ENCODE results near the gene TIGAR.

TIGAR gene

GRCh38 chr12:4293966-4294505 lies 27.0 kb upstream of the TIGAR start:
- Histone ChIP-seq H3K4me3 (ENCODE audit: low read depth, low read length, poor library complexity, severe bottlenecking) (no peak overlapping the region), H4K20me1 (ENCODE audit: insufficient read depth, low read length) (no peaks in the 10 kb centered on the region), H3K9me2 (ENCODE audit: low read depth, low read length) (no peaks in the 10 kb centered on the region)

DNA sequence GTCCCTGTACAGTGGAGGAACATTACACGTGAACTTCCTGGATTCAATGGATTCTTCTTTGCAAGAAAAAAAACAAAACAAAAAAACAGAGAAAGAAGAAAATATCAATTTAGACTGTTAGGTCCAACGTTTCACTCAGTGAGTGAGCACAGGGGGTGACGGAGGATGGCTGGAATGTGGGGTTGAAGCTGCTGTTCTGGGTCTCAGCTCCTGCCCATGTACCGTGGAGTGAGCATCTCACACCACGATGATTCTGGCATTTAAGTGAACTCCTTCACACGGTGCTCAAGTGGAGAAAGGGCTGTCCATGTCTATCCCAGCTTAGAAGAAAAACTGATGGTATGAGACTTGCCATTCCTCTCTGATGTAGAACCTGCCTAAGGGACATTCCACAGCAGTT lies 24.3 kb upstream of the TIGAR start:
- Histone ChIP-seq H3K4me3 (ENCODE audit: low read depth, low read length, poor library complexity, severe bottlenecking) (no peak overlapping the region), H2AFZ (ENCODE audit: low read length) (no peak overlapping the region), H3K4me2 (ENCODE audit: low read length) (no peak overlapping the region), H3F3A (ENCODE audit: insufficient read depth, low read length) (no peaks in the 10 kb centered on the region), H3K36me3 (ENCODE audit: insufficient read depth, low read length) (no peaks in the 10 kb centered on the region), H4K20me1 (ENCODE audit: insufficient read depth, low read length) (no peaks in the 10 kb centered on the region), H3K9me2 (ENCODE audit: low read depth, low read length) (no peaks in the 10 kb centered on the region), H3K27me3 (ENCODE audit: insufficient read depth, low read length) (no peaks in the 10 kb centered on the region; the same call in 1 of the 2 replicates), H3K9ac (ENCODE audit: low read length) (no peak overlapping the region), H3K4me1 (ENCODE audit: insufficient read depth, low read length, severe bottlenecking) (no peaks in the 10 kb centered on the region), H3K9me3 (ENCODE audit: low read length) (no peaks in the 10 kb centered on the region), H3K79me2 (ENCODE audit: insufficient read depth, low read length) (no peaks in the 10 kb centered on the region), H3K27ac (ENCODE audit: low read depth, low read length, poor library complexity, severe bottlenecking) (no peak overlapping the region)
- TF ChIP-seq CTCF (IDR thresholded peaks at IDR 0.05; ENCODE audit: low read length) (no peak), EZH2 (IDR thresholded peaks at IDR 0.05; ENCODE audit: borderline replicate concordance, low read length) (no peak)

More at GRCh38 chr12:4293966-4294505, 27.0 kb upstream of the TIGAR start:
- H3K79me2 ChIP-seq (ENCODE audit: insufficient read depth, low read length): no peaks in the 10 kb centered on the region
- H3K9ac ChIP-seq (ENCODE audit: low read length): no peak overlapping the region
- no peaks in the 10 kb centered on the region for H3K36me3 ChIP-seq (ENCODE audit: insufficient read depth, low read length)
- TF ChIP-seq CTCF (IDR thresholded peaks at IDR 0.05; ENCODE audit: low read length): no peak
- no peak for TF ChIP-seq EZH2 (IDR thresholded peaks at IDR 0.05; ENCODE audit: borderline replicate concordance, low read length)
- H3K27me3 ChIP-seq (ENCODE audit: insufficient read depth, low read length): no peaks in the 10 kb centered on the region; the same call in 1 of the 2 replicates
- no peaks in the 10 kb centered on the region for H3F3A ChIP-seq (ENCODE audit: insufficient read depth, low read length)
- no peaks in the 10 kb centered on the region for H3K4me1 ChIP-seq (ENCODE audit: insufficient read depth, low read length, severe bottlenecking)
- no peak overlapping the region for H3K4me2 ChIP-seq (ENCODE audit: low read length)
- H3K9me3 ChIP-seq (ENCODE audit: low read length): no peaks in the 10 kb centered on the region
- no peak overlapping the region for H2AFZ ChIP-seq (ENCODE audit: low read length)
- H3K27ac ChIP-seq (ENCODE audit: low read depth, low read length, poor library complexity, severe bottlenecking): no peak overlapping the region

- no peaks in the 10 kb centered on the region for H3K4me1 ChIP-seq (ENCODE audit: insufficient read depth, low read length, severe bottlenecking)
- no peak overlapping the region for H3K27ac ChIP-seq (ENCODE audit: low read depth, low read length, poor library complexity, severe bottlenecking)
- no peak overlapping the region for H2AFZ ChIP-seq (ENCODE audit: low read length)
- H3K9me2 ChIP-seq (ENCODE audit: low read depth, low read length): no peaks in the 10 kb centered on the region
- no peak overlapping the region for H3K4me3 ChIP-seq (ENCODE audit: low read depth, low read length, poor library complexity, severe bottlenecking)
- no peaks in the 10 kb centered on the region for H3K79me2 ChIP-seq (ENCODE audit: insufficient read depth, low read length)
- H3K27me3 ChIP-seq (ENCODE audit: insufficient read depth, low read length): no peaks in the 10 kb centered on the region
- H3K9ac ChIP-seq (ENCODE audit: low read length): no peak overlapping the region
- no peaks in the 10 kb centered on the region for H3F3A ChIP-seq (ENCODE audit: insufficient read depth, low read length)
- TF ChIP-seq EZH2 (IDR thresholded peaks at IDR 0.05; ENCODE audit: borderline replicate concordance, low read length) (no peak), CTCF (IDR thresholded peaks at IDR 0.05; ENCODE audit: low read length) (no peak)
- no peaks in the 10 kb centered on the region for H3K36me3 ChIP-seq (ENCODE audit: insufficient read depth, low read length)
- H3K9me3 ChIP-seq (ENCODE audit: low read length): no peaks in the 10 kb centered on the region
- H4K20me1 ChIP-seq (ENCODE audit: insufficient read depth, low read length): no peaks in the 10 kb centered on the region
- H3K4me2 ChIP-seq (ENCODE audit: low read length): no peak overlapping the region
These were observed 23.4 kb upstream of the TIGAR start for GRCh38 chr12:4297617-4298016.

All from OCI-LY1 (cell line).